Heart left ventricle (tissue), 13 donors: ENCODE results near the gene VASH1.

Experiments
- POLR2A ChIP-seq, 2 donors: fragments of 450-650 bp; IDR thresholded peaks; one replicate each; pipeline ENCODE4 v1.6.1; 2017; ENCODE audit warnings: antibody characterized with exemption in 2 of 2, mild to moderate bottlenecking in 2 of 2, moderate library complexity in 2 of 2
- TF ChIP-seq, protein P1 (sequence below), 12 donors: fragments of 200-600 bp; sonication (generic) in 4 of 12; IDR thresholded peaks; one replicate each; pipeline versions ENCODE4 v1.5.0 to v1.8.0; 2018 to 2022; ENCODE audit warnings: antibody characterized with exemption in 12 of 12, mild to moderate bottlenecking in 5 of 12
- donor health status: ischemic (EF 13 %, LVEDD 7.1; RV severe dilation, severe dysfunction).
- donor health status: DM: no; HTN: yes; CAD: no.
- donor health status: DM: no; HTN: no; CAD: no.
- donor health status: ischemic (EF 25% LVEDD 6.9; RV normal size, moderate dysfunction).
- donor health status: ischemic (EF 25% LVEDD 5.7; RV mildly dilated, moderate dysfunction).
- donor health status: ischemic (EF 35%, LVEDD 5.7; RV mildly dilated, moderate dysfunction).
- donor health status: nonischemic (EF 11% LVEDD 7.7; RV severe dilation, severe dysfunction).
- donor health status: DM: yes; HTN: yes; CAD: no.
- donor health status: PGD.
- donor health status: ischemic (EF 29% LVEDD 5.4; RV normal size, mild dysfunction).
- donor health status: nonischemic (EF 23%, LVEDD 6.1; RV moderate dilation, normal function).

DNA sequence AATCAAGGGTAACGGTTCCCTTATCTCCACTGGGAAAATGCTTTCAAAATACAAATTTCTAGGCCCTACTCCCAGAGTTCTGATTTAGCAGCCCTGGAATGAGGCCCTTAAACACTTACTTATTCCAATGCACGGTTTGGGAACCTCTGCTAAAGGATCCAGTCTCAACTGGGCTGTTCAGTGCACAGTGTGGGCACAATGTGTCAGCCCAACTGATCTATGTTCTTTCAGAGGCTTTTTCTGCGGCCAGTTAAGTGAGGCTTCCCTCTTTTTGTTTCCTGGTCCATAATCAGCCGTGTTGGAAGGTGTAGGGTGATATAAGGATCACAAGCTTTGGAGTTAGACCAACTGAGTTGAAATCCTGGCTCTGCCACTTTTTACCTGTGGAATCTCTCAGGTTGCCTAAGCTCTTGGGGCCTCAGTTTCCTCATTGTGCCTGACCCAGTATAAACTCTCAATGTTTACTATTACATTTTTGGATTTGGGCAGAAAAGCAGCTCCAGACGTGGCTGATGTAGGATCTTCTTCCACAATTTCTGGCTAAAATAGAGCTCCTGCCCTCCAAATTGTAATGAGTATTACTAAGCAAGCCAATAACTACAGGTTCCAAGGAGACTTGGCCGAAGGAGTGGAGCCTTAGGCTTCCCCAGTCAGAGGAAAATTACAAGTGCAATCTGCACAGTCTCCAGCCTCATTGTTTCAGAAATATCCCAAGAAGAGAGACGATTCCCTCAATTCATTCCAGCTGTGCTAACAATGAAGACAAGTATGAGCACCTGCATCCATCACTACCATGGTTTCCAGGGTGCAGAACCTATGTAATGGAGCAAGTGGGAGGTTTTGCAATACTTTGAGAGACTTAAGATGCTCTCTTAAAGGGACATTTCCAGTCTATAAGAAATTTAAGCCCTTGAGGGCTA lies 53.7 kb downstream of the VASH1 start:
- TF ChIP-seq, protein P1, sequence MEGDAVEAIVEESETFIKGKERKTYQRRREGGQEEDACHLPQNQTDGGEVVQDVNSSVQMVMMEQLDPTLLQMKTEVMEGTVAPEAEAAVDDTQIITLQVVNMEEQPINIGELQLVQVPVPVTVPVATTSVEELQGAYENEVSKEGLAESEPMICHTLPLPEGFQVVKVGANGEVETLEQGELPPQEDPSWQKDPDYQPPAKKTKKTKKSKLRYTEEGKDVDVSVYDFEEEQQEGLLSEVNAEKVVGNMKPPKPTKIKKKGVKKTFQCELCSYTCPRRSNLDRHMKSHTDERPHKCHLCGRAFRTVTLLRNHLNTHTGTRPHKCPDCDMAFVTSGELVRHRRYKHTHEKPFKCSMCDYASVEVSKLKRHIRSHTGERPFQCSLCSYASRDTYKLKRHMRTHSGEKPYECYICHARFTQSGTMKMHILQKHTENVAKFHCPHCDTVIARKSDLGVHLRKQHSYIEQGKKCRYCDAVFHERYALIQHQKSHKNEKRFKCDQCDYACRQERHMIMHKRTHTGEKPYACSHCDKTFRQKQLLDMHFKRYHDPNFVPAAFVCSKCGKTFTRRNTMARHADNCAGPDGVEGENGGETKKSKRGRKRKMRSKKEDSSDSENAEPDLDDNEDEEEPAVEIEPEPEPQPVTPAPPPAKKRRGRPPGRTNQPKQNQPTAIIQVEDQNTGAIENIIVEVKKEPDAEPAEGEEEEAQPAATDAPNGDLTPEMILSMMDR (IDR thresholded peaks at IDR 0.05) = no peak
- no peak for TF ChIP-seq POLR2A (IDR thresholded peaks at IDR 0.05)
